ENCODE measurements around the gene SLC46A2.

Gene SLC46A2

GRCh38 chr9:112890106-112891081, at the start of gene SLC46A2:
Gene SLC46A2, minus strand, starts transcription at chr9:112890876. Its CDS starts 195 bp downstream, at chr9:112890681.
- DNase-seq (ENCODE audit: low spot score), result no peak

GRCh38 chr9:112939418-112939817, 48.7 kb upstream of the SLC46A2 start:
- no peak for DNase-seq (ENCODE audit: low spot score)

- no peak for DNase-seq (ENCODE audit: low spot score)
Measured at GRCh38 chr9:112933696-112934095, 43.0 kb upstream of the SLC46A2 start.

GRCh38 chr9:112925058-112925641, 34.5 kb upstream of the SLC46A2 start:
- peak; percentile 59 for DNase-seq (ENCODE audit: low spot score)

GRCh38 chr9:112921549-112921948, 30.9 kb upstream of the SLC46A2 start:
- peak; percentile 64 for DNase-seq (ENCODE audit: low spot score)

- no peak for DNase-seq (ENCODE audit: low spot score)
Measured at GRCh38 chr9:112917987-112918362, 27.3 kb upstream of the SLC46A2 start.

- DNase-seq (ENCODE audit: low spot score), result no peak
Measured at GRCh38 chr9:112917047-112917986, 26.6 kb upstream of the SLC46A2 start.

- DNase-seq (ENCODE audit: low spot score), result no peak
Measured at GRCh38 chr9:112914524-112914923, 23.8 kb upstream of the SLC46A2 start.

GRCh38 chr9:112913326-112913725, 22.6 kb upstream of the SLC46A2 start:
- no peak for DNase-seq (ENCODE audit: low spot score)

GRCh38 chr9:112912636-112913035, 22.0 kb upstream of the SLC46A2 start:
- no peak for DNase-seq (ENCODE audit: low spot score)

GRCh38 chr9:112911736-112912135, 21.1 kb upstream of the SLC46A2 start:
- DNase-seq (ENCODE audit: low spot score), result no peak

- DNase-seq (ENCODE audit: low spot score), result no peak
Measured at GRCh38 chr9:112905084-112905483, 14.4 kb upstream of the SLC46A2 start.

- DNase-seq (ENCODE audit: low spot score), result no peak
Measured at GRCh38 chr9:112900901-112901300, 10.2 kb upstream of the SLC46A2 start.

GRCh38 chr9:112900488-112900887, 9.8 kb upstream of the SLC46A2 start:
- DNase-seq (ENCODE audit: low spot score), result no peak

- DNase-seq (ENCODE audit: low spot score), result no peak
Measured at GRCh38 chr9:112898872-112899311, 8.2 kb upstream of the SLC46A2 start.

GRCh38 chr9:112896131-112896530, 5.5 kb upstream of the SLC46A2 start:
- DNase-seq (ENCODE audit: low spot score), result no peak

GRCh38 chr9:112894699-112895098, 4.0 kb upstream of the SLC46A2 start:
- DNase-seq (ENCODE audit: low spot score), result no peak

GRCh38 chr9:112894041-112894440, 3.4 kb upstream of the SLC46A2 start:
- no peak for DNase-seq (ENCODE audit: low spot score)

GRCh38 chr9:112892981-112893380, 2.3 kb upstream of the SLC46A2 start:
- DNase-seq (ENCODE audit: low spot score), result no peak

GRCh38 chr9:112891521-112891920, 845 bp upstream of the SLC46A2 start:
- no peak for DNase-seq (ENCODE audit: low spot score)

GRCh38 chr9:112887381-112887780, 3.3 kb downstream of the SLC46A2 start:
- DNase-seq (ENCODE audit: low spot score), result peak; percentile 31

GRCh38 chr9:112886351-112886750, 4.3 kb downstream of the SLC46A2 start:
- no peak for DNase-seq (ENCODE audit: low spot score)

Data from NAMALWA (cell line).